Astrocyte of the cerebellum (primary cell): ENCODE results near the gene KDM8.
A peak's percentile ranks its signal among the peaks of the same experiment; 100 is the strongest.

ENCODE experiments used
- DNase-seq: peaks from one replicate; pipeline ENCODE4 v3.0.0-alpha.2; 2011; ENCODE audit warnings: low read depth
- H3K4me3 ChIP-seq: 2 replicates; pipeline ENCODE4 v1.5.1; 2011; ENCODE audit warnings: mild to moderate bottlenecking, low read depth, low read length, moderate library complexity
- CTCF ChIP-seq: IDR thresholded peaks from 2 replicates; pipeline ENCODE4 v1.5.1; 2012; ENCODE audit warnings: low read length, low read depth, moderate library complexity, mild to moderate bottlenecking; ENCODE audit errors: missing control alignments
- in situ Hi-C: cut with HindIII; loops from 2 replicates; pipeline ENCODE4 v1.10.0; 2017; ENCODE audit warnings: low sequenced_read_pairs

The KDM8 gene

DNA sequence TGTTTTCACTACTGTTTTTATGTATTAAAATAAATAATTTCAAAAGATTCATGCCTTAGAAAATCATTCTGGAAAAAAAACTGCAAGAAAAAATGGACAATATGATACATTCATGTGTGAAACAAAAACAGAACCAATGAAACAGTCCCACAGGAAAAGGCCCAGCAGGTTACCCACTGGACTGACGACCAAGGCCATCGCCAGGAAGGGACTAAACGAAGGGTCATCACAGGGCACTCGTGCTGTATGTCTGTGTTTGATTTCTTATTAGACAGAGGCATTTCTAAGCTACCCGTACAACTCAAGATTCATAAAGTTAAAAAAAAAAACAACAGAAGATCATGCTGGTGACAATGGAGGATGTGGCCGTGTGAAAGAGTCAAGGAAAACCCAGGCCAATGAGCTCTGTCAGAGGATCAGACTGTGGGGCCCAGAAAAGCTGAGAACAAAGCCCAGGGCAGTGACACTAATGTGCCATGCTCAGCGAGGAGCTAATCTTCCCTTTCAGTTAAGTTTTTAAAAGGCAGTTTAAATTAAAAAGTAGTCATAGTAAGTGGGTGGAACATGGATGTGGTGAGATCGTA, 33.4 kb downstream of the KDM8 start:
- no peak for DNase-seq
- no peak overlapping the region for H3K4me3 ChIP-seq
- in situ Hi-C loops: no loop called here
- no peak for TF ChIP-seq CTCF

DNA sequence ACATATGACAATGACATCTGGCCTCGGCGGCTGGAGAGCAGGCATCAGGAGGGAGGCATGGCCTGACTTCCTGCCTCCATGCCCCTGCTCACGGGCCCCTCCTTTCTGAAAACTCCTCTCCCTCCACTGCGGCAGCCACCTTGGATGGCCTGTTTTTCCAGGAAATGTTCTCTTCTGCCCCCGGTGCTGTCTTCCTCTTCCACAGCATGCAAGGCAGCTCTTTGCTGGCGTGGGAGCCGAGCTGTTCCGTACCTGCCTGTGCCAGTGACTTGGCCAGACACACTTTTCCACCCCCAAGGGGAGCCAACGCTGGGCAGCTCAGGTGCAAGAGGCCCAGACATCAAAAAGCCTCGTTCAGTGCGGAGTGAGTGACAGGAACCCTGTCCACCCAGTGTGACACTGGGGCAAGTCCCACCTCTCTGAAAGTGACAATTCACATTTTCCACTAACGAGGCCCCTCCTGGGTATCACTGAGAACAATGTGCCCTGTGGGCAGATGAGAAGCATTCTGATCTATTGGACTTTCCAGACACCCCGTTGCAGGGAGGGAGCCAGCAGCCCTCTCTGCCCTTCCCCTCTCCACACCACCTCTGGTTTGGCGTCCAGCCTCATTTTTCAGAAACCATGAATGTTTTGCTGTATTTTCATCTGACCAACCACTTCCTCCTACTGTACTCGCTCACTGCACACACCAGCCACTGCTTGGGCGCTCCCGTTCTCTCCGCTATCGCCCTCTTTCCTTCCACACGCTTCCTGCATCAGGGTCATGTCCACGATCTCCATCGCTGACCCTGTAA, 34.1 kb downstream of the KDM8 start:
- DNase-seq: peak; percentile 50

GRCh38 chr16:27238016-27238587, 34.8 kb downstream of the KDM8 start:
- DNase-seq: no peak
- in situ Hi-C loops: no loop called here
- H3K4me3 ChIP-seq: no peak overlapping the region
- no peak for TF ChIP-seq CTCF

More for the DNA sequence above, 34.1 kb downstream of the KDM8 start:
- TF ChIP-seq CTCF: no peak
- no peak overlapping the region for H3K4me3 ChIP-seq
- in situ Hi-C loops: no loop called here

GRCh38 chr16:27238591-27238990, 35.3 kb downstream of the KDM8 start:
- in situ Hi-C loops: no loop called here
- no peak for DNase-seq
- no peak overlapping the region for H3K4me3 ChIP-seq
- TF ChIP-seq CTCF: no peak

GRCh38 chr16:27239026-27239425, 35.7 kb downstream of the KDM8 start:
- in situ Hi-C loops: no loop called here
- no peak for TF ChIP-seq CTCF
- H3K4me3 ChIP-seq: no peak overlapping the region
- no peak for DNase-seq

DNA sequence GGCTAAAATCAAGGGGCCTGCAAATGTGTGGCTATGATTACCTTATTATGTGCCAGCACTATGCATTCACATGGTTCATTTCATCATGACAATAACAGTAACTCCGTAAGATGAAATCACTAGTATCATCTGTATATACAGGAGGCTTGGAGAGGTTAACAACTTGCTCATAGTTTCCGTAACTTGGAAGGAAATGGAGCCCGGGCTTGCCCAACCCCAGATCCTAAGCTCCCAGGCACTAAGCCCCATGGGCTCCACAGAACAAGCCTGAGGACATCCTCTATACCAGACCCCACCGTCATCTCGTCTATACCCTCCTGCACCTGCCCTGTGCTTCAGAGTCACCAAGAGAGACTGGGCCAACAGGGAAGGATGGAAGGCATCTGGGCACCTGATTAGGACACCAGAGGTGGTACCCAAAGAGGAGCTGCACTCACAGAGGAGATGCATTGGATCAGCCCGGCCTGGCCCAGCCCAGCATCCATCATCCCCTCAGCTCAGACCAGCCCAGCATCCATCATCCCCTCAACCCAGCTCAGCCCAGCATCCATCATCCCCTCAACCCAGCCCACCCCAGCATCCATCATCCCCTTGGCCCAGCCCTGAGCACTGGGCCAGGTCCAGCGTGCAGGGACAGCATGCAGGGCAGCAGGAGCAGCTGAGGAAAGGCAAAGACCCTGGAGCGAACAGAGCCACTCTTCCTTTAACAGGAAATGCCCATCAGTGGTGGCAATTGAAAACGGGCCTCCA, 36.8 kb downstream of the KDM8 start:
- H3K4me3 ChIP-seq: no peak overlapping the region
- no peak for TF ChIP-seq CTCF
- in situ Hi-C loops: no loop called here
- no peak for DNase-seq
